ENCODE data around the gene CSH2.

CSH2 gene

DNA sequence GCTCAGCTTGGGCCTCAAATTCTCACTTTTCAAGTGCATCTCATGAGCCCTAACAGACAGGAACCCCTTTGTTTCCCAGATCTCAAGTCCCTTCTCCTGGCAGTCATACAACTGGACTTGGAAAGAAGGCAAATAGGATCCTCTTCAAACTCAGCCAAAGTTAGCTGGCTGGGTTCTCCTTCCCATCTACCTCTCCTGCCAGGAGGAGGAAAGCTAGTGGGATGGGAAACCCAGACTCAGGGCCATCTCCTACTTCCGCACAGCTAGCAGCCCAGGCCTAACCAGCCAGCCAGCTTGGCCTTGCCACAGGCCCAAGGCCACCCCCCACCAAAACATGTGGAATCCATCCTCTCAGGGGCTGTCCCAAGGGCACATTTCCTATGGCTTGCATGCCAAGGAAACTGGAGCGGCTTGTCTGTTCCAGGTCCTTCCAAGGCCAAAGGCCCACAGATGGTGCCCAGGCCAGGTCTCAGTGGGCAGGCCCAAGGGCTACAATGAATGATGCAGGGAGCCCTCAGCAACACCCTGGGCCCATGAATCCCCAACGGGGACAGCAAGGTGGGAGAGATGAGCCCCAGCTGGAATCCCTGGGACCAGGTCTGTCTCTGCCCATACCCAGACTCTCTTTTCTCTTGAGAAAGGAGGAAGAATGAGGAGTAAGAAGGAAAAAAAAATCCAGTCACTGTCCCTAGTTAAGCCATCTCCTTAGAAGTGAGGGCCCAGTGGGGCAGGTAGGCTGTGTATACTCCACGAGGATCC, 32.7 kb downstream of the CSH2 start:
- H4K20me1 ChIP-seq (ENCODE audit: control insufficient read depth, insufficient read depth, low read depth, low read length): no peaks in the 10 kb centered on the region; the same call in 1 of the 2 replicates
- H3K27ac ChIP-seq (ENCODE audit: low read depth, low read length): peak overlapping the region; percentile 75
- H3K9me2 ChIP-seq (replicated peaks; ENCODE audit: control insufficient read depth, low read length): no peaks in the 10 kb centered on the region
- peaks cover 59% of the 10 kb centered on the region for H3K79me2 ChIP-seq (ENCODE audit: control insufficient read depth, low read length)
- TF ChIP-seq, protein P1, sequence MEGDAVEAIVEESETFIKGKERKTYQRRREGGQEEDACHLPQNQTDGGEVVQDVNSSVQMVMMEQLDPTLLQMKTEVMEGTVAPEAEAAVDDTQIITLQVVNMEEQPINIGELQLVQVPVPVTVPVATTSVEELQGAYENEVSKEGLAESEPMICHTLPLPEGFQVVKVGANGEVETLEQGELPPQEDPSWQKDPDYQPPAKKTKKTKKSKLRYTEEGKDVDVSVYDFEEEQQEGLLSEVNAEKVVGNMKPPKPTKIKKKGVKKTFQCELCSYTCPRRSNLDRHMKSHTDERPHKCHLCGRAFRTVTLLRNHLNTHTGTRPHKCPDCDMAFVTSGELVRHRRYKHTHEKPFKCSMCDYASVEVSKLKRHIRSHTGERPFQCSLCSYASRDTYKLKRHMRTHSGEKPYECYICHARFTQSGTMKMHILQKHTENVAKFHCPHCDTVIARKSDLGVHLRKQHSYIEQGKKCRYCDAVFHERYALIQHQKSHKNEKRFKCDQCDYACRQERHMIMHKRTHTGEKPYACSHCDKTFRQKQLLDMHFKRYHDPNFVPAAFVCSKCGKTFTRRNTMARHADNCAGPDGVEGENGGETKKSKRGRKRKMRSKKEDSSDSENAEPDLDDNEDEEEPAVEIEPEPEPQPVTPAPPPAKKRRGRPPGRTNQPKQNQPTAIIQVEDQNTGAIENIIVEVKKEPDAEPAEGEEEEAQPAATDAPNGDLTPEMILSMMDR (IDR thresholded peaks at IDR 0.05; ENCODE audit: low read depth, low read length, poor library complexity, severe bottlenecking): no peak
- TF ChIP-seq EZH2phosphoT487 (IDR thresholded peaks at IDR 0.05; ENCODE audit: borderline replicate concordance, low read length): no peak
- peaks cover 41% of the 10 kb centered on the region for H3K4me1 ChIP-seq (ENCODE audit: control insufficient read depth, low read length)
- H3K27me3 ChIP-seq (ENCODE audit: control insufficient read depth, low read length): no peaks in the 10 kb centered on the region
- H3K4me3 ChIP-seq (ENCODE audit: low read length): peak overlapping the region; percentile 87
- peaks cover 49% of the 10 kb centered on the region for H3K36me3 ChIP-seq (ENCODE audit: control insufficient read depth, low read length)
- no peaks in the 10 kb centered on the region for H3K9me3 ChIP-seq (ENCODE audit: control insufficient read depth, insufficient read depth, low read length)
- peak overlapping the region; percentile 98 for H3K4me2 ChIP-seq (ENCODE audit: low read length)
- peaks cover 22% of the 10 kb centered on the region for H3F3A ChIP-seq (ENCODE audit: control insufficient read depth, insufficient read depth)

DNA sequence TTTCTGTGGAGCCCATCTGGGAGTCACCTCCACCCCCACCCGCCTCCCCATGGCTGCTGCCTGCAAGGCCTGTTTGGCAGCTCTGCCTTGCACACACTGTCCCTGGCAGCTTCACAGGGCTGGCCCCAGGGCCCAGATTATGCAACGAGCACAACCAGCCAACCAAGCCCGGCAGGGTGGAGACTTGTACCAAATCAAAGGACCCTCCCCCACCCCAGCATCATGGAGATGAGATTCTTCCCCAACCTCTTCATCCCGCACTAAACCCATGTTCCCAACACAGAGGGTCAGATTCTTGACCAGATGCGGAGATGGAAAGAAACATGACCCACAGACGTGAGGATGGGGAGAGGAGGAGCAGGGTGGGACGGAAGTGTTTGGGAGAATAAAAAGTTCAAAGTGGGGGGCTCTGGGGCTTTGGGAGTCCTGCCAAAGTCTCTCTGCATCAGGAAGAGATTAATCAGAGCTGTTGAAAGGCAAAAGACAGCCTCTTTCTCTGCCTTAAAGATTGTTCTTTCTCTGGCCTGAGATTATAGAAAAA, 34.8 kb downstream of the CSH2 start:
- no peak for TF ChIP-seq EZH2phosphoT487 (IDR thresholded peaks at IDR 0.05; ENCODE audit: borderline replicate concordance, low read length)
- TF ChIP-seq, protein P1 (IDR thresholded peaks at IDR 0.05; ENCODE audit: low read depth, low read length, poor library complexity, severe bottlenecking): no peak
- H4K20me1 ChIP-seq (ENCODE audit: control insufficient read depth, insufficient read depth, low read depth, low read length): no peaks in the 10 kb centered on the region; the same call in 1 of the 2 replicates
- peak overlapping the region; percentile 50 for H3K27ac ChIP-seq (ENCODE audit: low read depth, low read length)
- H3K4me1 ChIP-seq (ENCODE audit: control insufficient read depth, low read length): peaks cover 45% of the 10 kb centered on the region
- H3K9me3 ChIP-seq (ENCODE audit: control insufficient read depth, insufficient read depth, low read length): no peaks in the 10 kb centered on the region
- H3F3A ChIP-seq (ENCODE audit: control insufficient read depth, insufficient read depth): peaks cover 15% of the 10 kb centered on the region
- peak overlapping the region; percentile 87; the same call in 1 of the 2 replicates for H3K4me3 ChIP-seq (ENCODE audit: low read length)
- peaks cover 64% of the 10 kb centered on the region for H3K79me2 ChIP-seq (ENCODE audit: control insufficient read depth, low read length)
- H3K27me3 ChIP-seq (ENCODE audit: control insufficient read depth, low read length): no peaks in the 10 kb centered on the region
- H3K36me3 ChIP-seq (ENCODE audit: control insufficient read depth, low read length): peaks cover 66% of the 10 kb centered on the region
- H3K9me2 ChIP-seq (replicated peaks; ENCODE audit: control insufficient read depth, low read length): no peaks in the 10 kb centered on the region
- peak overlapping the region; percentile 98 for H3K4me2 ChIP-seq (ENCODE audit: low read length)

DNA sequence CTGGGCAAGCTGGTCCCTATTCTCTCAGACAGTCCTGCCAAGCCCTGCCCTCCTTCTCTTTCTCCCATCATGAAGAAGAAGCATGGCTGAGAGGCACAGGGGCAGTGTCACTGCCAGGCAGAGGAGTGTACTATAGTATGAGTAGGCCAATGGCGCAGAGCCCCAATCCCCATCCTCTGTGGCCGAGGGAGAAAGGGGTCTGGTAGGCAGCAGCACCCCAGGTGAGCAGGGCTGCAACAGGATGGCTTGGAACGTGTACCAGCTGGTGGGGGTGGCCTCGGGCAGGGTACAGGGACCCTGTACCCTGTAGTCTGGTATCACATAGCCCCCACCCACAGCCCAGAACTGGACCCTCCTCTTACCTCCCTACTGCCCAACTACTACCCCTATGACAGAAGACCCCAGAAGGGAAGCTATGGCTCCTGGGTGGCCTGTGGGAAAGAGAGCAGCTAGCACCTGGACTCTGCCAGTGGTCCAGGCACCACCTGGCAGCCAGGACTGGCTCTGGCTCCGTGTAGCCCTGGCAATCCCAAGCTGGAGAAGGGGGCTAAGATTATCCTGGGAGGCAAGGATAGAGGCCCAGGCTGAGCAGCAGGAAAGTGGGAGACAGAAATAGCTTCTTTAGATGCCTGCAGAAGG, 35.4 kb downstream of the CSH2 start:
- Histone ChIP-seq H3K4me3 (ENCODE audit: low read length) (no peak overlapping the region), H3K79me2 (ENCODE audit: control insufficient read depth, low read length) (peaks cover 64% of the 10 kb centered on the region), H4K20me1 (ENCODE audit: control insufficient read depth, insufficient read depth, low read depth, low read length) (no peaks in the 10 kb centered on the region; the same call in 1 of the 2 replicates), H3F3A (ENCODE audit: control insufficient read depth, insufficient read depth) (peaks cover 13% of the 10 kb centered on the region), H3K36me3 (ENCODE audit: control insufficient read depth, low read length) (peaks cover 71% of the 10 kb centered on the region), H3K4me1 (ENCODE audit: control insufficient read depth, low read length) (peaks cover 43% of the 10 kb centered on the region), H3K9me3 (ENCODE audit: control insufficient read depth, insufficient read depth, low read length) (no peaks in the 10 kb centered on the region), H3K4me2 (ENCODE audit: low read length) (no peak overlapping the region), H3K9me2 (replicated peaks; ENCODE audit: control insufficient read depth, low read length) (no peaks in the 10 kb centered on the region), H3K27ac (ENCODE audit: low read depth, low read length) (no peak overlapping the region), H3K27me3 (ENCODE audit: control insufficient read depth, low read length) (no peaks in the 10 kb centered on the region)
- TF ChIP-seq, protein P1 (IDR thresholded peaks at IDR 0.05; ENCODE audit: low read depth, low read length, poor library complexity, severe bottlenecking): no peak
- TF ChIP-seq EZH2phosphoT487 (IDR thresholded peaks at IDR 0.05; ENCODE audit: borderline replicate concordance, low read length): no peak
